ENCODE data around the gene UGT2A3. TPM values are rescaled to one million over a fixed set of nuclear protein-coding genes. Genes with fewer than 3 reads are reported as not detected.
"Not testable (repeated sequence)": the region's sequence is repeated elsewhere in the genome, so short reads cannot be mapped to it uniquely, and the experiment has no call there.

UGT2A3 gene
- total RNA-seq, 2 donors from 2014 or later, result not detected

DNA sequence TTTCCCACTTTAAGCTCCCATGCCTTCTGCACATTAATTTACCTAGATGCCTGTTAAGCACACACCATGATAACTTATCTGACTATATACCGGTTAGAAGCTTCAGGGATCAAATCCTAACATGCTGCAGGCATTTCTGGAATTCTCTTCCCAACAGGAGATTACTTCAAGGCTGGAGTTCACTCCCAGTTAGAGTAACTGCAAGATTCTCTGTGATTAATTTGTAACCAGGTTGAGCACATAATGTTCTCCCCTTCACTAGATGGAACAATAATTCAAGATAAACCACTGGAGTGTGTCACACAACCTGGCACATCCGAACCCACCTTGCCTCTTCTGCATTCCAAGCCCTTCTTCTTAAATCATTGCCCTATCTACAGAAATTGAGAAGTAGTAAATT, 11.8 kb upstream of the UGT2A3 start:
- H3K27ac ChIP-seq (ENCODE audit: low read depth, low read length), result no peak overlapping the region
- no peaks in the 10 kb centered on the region for H3K27me3 ChIP-seq (ENCODE audit: control insufficient read depth, insufficient read depth, low read length, poor library complexity, severe bottlenecking)
- WGBS, 2 experiments (ENCODE audit: insufficient coverage in 1 of 2, insufficient read length in 1 of 2), result 30 to 48% methylated on average over 1 to 2 of the region's 2 CpGs
- peak overlapping the region; percentile 9 for H3K9ac ChIP-seq (ENCODE audit: extremely low read depth, low read length, poor library complexity, severe bottlenecking)
- no peaks in the 10 kb centered on the region for H3K36me3 ChIP-seq (ENCODE audit: control insufficient read depth, insufficient read depth, low read length)
- peak overlapping the region; percentile 68 for H3K27ac Mint-ChIP-seq
- H3K4me1 Mint-ChIP-seq, result peaks cover 14% of the 10 kb centered on the region
- no peak for DNase-seq
- peaks cover 3% of the 10 kb centered on the region for H3K4me1 ChIP-seq (ENCODE audit: control insufficient read depth, insufficient read depth, low read length)
- peaks cover 47% of the 10 kb centered on the region for H3K9me3 Mint-ChIP-seq
- H3K4me3 Mint-ChIP-seq, result no peak overlapping the region
- H3K27me3 Mint-ChIP-seq (ENCODE audit: insufficient read depth), result peaks cover 2% of the 10 kb centered on the region
- no peaks in the 10 kb centered on the region for H3K36me3 Mint-ChIP-seq (ENCODE audit: low read depth)
- peak overlapping the region; percentile 66 for H3K4me3 ChIP-seq (ENCODE audit: low read length)
- TF ChIP-seq CTCF (conservative IDR thresholded peaks at IDR 0.05), result no peak
- peaks cover 80% of the 10 kb centered on the region for H3K9me3 ChIP-seq (ENCODE audit: control insufficient read depth, low read length)

GRCh38 chr4:68962868-68963267, 11.3 kb upstream of the UGT2A3 start:
- peaks cover 2% of the 10 kb centered on the region for H3K27me3 Mint-ChIP-seq (ENCODE audit: insufficient read depth)
- no peak overlapping the region for H3K4me3 Mint-ChIP-seq
- no peak for TF ChIP-seq CTCF (conservative IDR thresholded peaks at IDR 0.05)
- Histone ChIP-seq H3K4me1 (ENCODE audit: control insufficient read depth, insufficient read depth, low read length) (peaks cover 3% of the 10 kb centered on the region), H3K27ac (ENCODE audit: low read depth, low read length) (no peak overlapping the region), H3K27me3 (ENCODE audit: control insufficient read depth, insufficient read depth, low read length, poor library complexity, severe bottlenecking) (no peaks in the 10 kb centered on the region), H3K9ac (ENCODE audit: extremely low read depth, low read length, poor library complexity, severe bottlenecking) (peak overlapping the region; percentile 0), H3K4me3 (ENCODE audit: low read length) (peak overlapping the region; percentile 66), H3K36me3 (ENCODE audit: control insufficient read depth, insufficient read depth, low read length) (no peaks in the 10 kb centered on the region), H3K9me3 (ENCODE audit: control insufficient read depth, low read length) (peaks cover 81% of the 10 kb centered on the region)
- peak overlapping the region; percentile 68 for H3K27ac Mint-ChIP-seq
- no peak for DNase-seq
- peaks cover 47% of the 10 kb centered on the region for H3K9me3 Mint-ChIP-seq
- H3K4me1 Mint-ChIP-seq, result peaks cover 14% of the 10 kb centered on the region
- H3K36me3 Mint-ChIP-seq (ENCODE audit: low read depth), result no peaks in the 10 kb centered on the region
- WGBS, 2 experiments (ENCODE audit: insufficient coverage in 1 of 2, insufficient read length in 1 of 2), result 71% methylated on average over 1 of the region's 1 CpG; no CpG with 5 or more reads in 1 of the 2 experiments

DNA sequence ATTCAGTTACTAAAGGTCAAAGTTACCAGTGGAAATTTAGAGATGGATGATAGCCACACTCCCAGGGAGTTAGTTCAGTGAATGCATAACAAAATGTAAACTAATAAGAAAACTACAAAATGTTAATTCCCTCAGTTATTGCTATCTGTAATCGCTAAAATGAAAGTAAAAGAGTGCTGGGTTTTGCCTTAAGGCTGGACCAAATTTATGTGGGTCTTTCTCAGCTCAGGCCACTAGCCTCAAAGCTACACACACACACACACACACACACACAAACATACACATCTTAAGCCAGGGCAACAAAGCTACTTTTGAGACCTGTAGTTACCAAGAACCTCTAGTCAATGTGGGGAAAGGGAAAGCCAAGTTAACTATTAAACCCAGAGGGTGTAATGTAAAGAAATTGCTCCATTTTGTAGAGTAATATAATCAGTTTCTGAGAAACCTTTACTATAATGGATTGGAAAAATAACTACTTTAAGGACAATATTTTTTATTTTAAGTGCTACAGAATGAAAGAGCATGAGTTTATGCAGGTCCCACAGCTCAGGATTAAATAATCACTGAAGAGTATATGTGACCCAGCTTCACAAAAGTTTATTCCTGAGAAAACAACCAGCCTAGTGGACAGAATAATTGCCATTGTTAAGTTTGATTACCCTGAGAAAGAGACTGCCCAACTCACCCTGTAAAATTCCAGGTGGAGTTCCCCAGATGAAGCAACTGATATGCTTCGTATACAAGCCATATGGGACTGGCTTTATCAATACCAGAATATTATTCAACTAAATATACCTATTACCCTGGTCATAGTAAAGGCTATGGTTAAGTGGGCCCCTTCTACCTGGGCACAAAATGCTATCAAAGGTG, 8.9 kb upstream of the UGT2A3 start:
- Histone ChIP-seq H3K4me3 (ENCODE audit: low read length) (peak overlapping the region; percentile 66), H3K9me3 (ENCODE audit: control insufficient read depth, low read length) (peaks cover 71% of the 10 kb centered on the region), H3K27ac (ENCODE audit: low read depth, low read length) (no peak overlapping the region), H3K36me3 (ENCODE audit: control insufficient read depth, insufficient read depth, low read length) (no peaks in the 10 kb centered on the region), H3K27me3 (ENCODE audit: control insufficient read depth, insufficient read depth, low read length, poor library complexity, severe bottlenecking) (no peaks in the 10 kb centered on the region), H3K9ac (ENCODE audit: extremely low read depth, low read length, poor library complexity, severe bottlenecking) (no peak overlapping the region), H3K4me1 (ENCODE audit: control insufficient read depth, insufficient read depth, low read length) (peaks cover 3% of the 10 kb centered on the region)
- WGBS, 2 experiments (ENCODE audit: insufficient coverage in 1 of 2, insufficient read length in 1 of 2), result 93% methylated on average over 2 of the region's 2 CpGs; no CpG with 5 or more reads in 1 of the 2 experiments
- TF ChIP-seq CTCF (conservative IDR thresholded peaks at IDR 0.05), result no peak
- peaks cover 14% of the 10 kb centered on the region for H3K4me1 Mint-ChIP-seq
- peaks cover 35% of the 10 kb centered on the region for H3K9me3 Mint-ChIP-seq
- H3K27me3 Mint-ChIP-seq (ENCODE audit: insufficient read depth), result peaks cover 8% of the 10 kb centered on the region
- no peak overlapping the region for H3K27ac Mint-ChIP-seq
- H3K36me3 Mint-ChIP-seq (ENCODE audit: low read depth), result no peaks in the 10 kb centered on the region
- no peak for DNase-seq
- no peak overlapping the region for H3K4me3 Mint-ChIP-seq

DNA sequence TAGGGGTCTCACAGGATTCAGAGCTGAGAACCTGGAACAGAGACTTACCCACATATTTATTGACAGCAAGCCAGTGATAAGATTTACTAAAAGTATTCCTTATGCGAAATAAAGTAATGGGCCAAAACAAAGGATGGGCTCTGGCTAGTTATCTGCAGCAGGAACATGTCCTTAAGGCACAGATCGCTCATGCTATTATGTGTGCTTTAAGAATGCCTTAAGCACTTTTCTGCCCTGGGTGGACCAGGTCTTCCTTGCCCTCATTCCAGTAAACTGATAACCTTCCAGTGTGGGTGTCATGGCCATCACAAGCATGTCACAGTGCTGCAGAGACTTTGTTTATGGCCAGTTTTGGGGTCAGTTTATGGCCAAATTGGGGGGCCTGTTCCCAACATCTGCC, 7.5 kb upstream of the UGT2A3 start:
- 81 to 94% methylated on average over 2 of the region's 2 CpGs for WGBS, 2 experiments (ENCODE audit: insufficient coverage in 1 of 2, insufficient read length in 1 of 2)
- H3K9ac ChIP-seq (ENCODE audit: extremely low read depth, low read length, poor library complexity, severe bottlenecking); H3K4me1 ChIP-seq (ENCODE audit: control insufficient read depth, insufficient read depth, low read length); H3K4me3 Mint-ChIP-seq; H3K27ac ChIP-seq (ENCODE audit: low read depth, low read length); H3K36me3 Mint-ChIP-seq (ENCODE audit: low read depth); H3K36me3 ChIP-seq (ENCODE audit: control insufficient read depth, insufficient read depth, low read length); H3K27me3 ChIP-seq (ENCODE audit: control insufficient read depth, insufficient read depth, low read length, poor library complexity, severe bottlenecking); DNase-seq; H3K27ac Mint-ChIP-seq: not testable (repeated sequence)
- H3K4me3 ChIP-seq (ENCODE audit: low read length), result peak overlapping the region; percentile 67
- H3K9me3 ChIP-seq (ENCODE audit: control insufficient read depth, low read length), result peaks cover 56% of the 10 kb centered on the region
- Mint-ChIP-seq H3K4me1 (peaks cover 17% of the 10 kb centered on the region), H3K27me3 (ENCODE audit: insufficient read depth) (peaks cover 12% of the 10 kb centered on the region), H3K9me3 (peaks cover 33% of the 10 kb centered on the region)

Measured in endodermal cell (in vitro differentiated cells).